K562 (cell line): Measurements from ENCODE around the gene PYGO2. TPM values are rescaled to one million over a fixed set of nuclear protein-coding genes. Genes with fewer than 3 reads are reported as not detected.

Source experiments
- ARNT ChIP-seq, 2 experiments: fragments of 450-650 bp; IDR thresholded peaks; 2 replicates each; pipeline ENCODE4 v1.6.1; 2016; ENCODE audit warnings: mild to moderate bottlenecking in 1 of 2
- CTCFL ChIP-seq: IDR thresholded peaks from 2 replicates; pipeline ENCODE4 v1.6.1; 2011; ENCODE audit warnings: borderline replicate concordance, low read depth, mild to moderate bottlenecking, moderate library complexity, low read length; ENCODE audit not compliant: insufficient read depth, poor library complexity, severe bottlenecking
- CUX1 ChIP-seq: fragments of 200-800 bp; sonication (Bioruptor generic); IDR thresholded peaks from 2 replicates; pipeline ENCODE4 v1.6.1; 2016; ENCODE audit warnings: missing genetic modification characterization, missing compliant biosample characterization
- EP400 ChIP-seq: fragments of 450-650 bp; IDR thresholded peaks from 2 replicates; pipeline ENCODE4 v1.6.1; 2017; ENCODE audit warnings: antibody characterized with exemption, mild to moderate bottlenecking, moderate library complexity
- ETV5 ChIP-seq: sonication (generic); formaldehyde crosslinking; IDR thresholded peaks from 2 replicates; pipeline ENCODE4 v1.4.0; 2020; ENCODE audit warnings: low read depth, mild to moderate bottlenecking, missing genetic modification reagents
- GTF2B ChIP-seq: IDR thresholded peaks from 2 replicates; pipeline ENCODE4 v1.6.1; 2011; ENCODE audit not compliant: insufficient read length; ENCODE audit errors: extremely low read depth
- GTF2F1 ChIP-seq: IDR thresholded peaks from 2 replicates; pipeline ENCODE4 v1.6.1; 2011; ENCODE audit warnings: low read depth, low read length, improper control_type of control experiment
- KDM2B ChIP-seq: fragments of 250-450 bp; sonication (Bioruptor Pico); IDR thresholded peaks from 2 replicates; pipeline ENCODE4 v1.8.0; 2021; ENCODE audit warnings: mild to moderate bottlenecking, moderate library complexity
- MAZ ChIP-seq, 2 experiments: fragments of 450-650 bp in 1 of 2; sonication (generic) in 1 of 2; formaldehyde crosslinking; IDR thresholded peaks in 1 of 2; conservative IDR thresholded peaks in 1 of 2; 2 replicates each; pipeline versions ENCODE4 v1.4.0 to v1.5.0; 2020; ENCODE audit warnings: mild to moderate bottlenecking in 1 of 2, missing genetic modification reagents in 1 of 2
- MEF2D ChIP-seq: conservative IDR thresholded peaks from 2 replicates; pipeline ENCODE4 v1.6.1; 2016; ENCODE audit warnings: low read depth, missing genetic modification characterization, missing compliant biosample characterization
- PREB ChIP-seq: sonication (generic); formaldehyde crosslinking; IDR thresholded peaks from 2 replicates; pipeline ENCODE4 v1.8.1; 2023; ENCODE audit warnings: mild to moderate bottlenecking, missing genetic modification reagents
- PYGO2 ChIP-seq: fragments of 450-650 bp; IDR thresholded peaks from 2 replicates; pipeline ENCODE4 v1.6.1; 2016; ENCODE audit warnings: mild to moderate bottlenecking, missing genetic modification characterization, moderate library complexity, missing compliant biosample characterization
- SOX6 ChIP-seq: fragments of 450-650 bp; IDR thresholded peaks from 2 replicates; pipeline ENCODE4 v1.6.1; 2014; ENCODE audit warnings: mild to moderate bottlenecking
- SP1 ChIP-seq: sonication (generic); formaldehyde crosslinking; IDR thresholded peaks from 2 replicates; pipeline ENCODE4 v1.8.1; 2022; ENCODE audit warnings: mild to moderate bottlenecking, missing genetic modification reagents
- ZNF696 ChIP-seq: fragments of 250-450 bp; sonication (Bioruptor Pico); conservative IDR thresholded peaks from 2 replicates; pipeline ENCODE4 v1.4.0; 2020; ENCODE audit warnings: mild to moderate bottlenecking, moderate library complexity
- ZNF830 ChIP-seq: fragments of 250-450 bp; sonication (Bioruptor Pico); IDR thresholded peaks from 2 replicates; pipeline ENCODE4 v1.5.0; 2021; ENCODE audit warnings: mild to moderate bottlenecking
- polyA plus RNA-seq, 8 experiments: library from polyadenylated mRNA; depleted of rRNA in 4 of 8; stranded (reverse) in 5 of 8; unstranded in 3 of 8; fragments of >200 nt; fragmentation: Nextera tagmentation in 2 of 8; fragmentation: Illumina TruSeq in 1 of 8; extraction: Ambion mirVana in 2 of 8; extraction: Trizol in 1 of 8; gene quantifications; 2 replicates each; pipeline versions ENCODE4 v1.2.1 to v1.2.3, GENCODE V29; 2011 to 2014; ENCODE audit warnings: inconsistent platforms in 1 of 8, missing spikeins in 1 of 8
- total RNA-seq, 7 experiments: library from RNA; depleted of rRNA in 6 of 7; stranded (reverse); fragments of >200 nt in 6 of 7; fragmentation: Illumina TruSeq in 2 of 7; extraction: Trizol in 2 of 7; gene quantifications; 2 replicates each; pipeline versions ENCODE4 v1.2.1 to v1.2.3, GENCODE V29; 2011 to 2021; ENCODE audit warnings: low replicate concordance in 1 of 7

The PYGO2 gene
- total and polyA plus RNA-seq, 9 of the 15 experiments (the other 6 are each of a cell fraction or from before 2014, with no cell fraction given), result 8.3 to 36.2 (median 18.2) TPM

GRCh38 chr1:154998818-154999570 is 37.4 kb upstream of the PYGO2 start (continued):
- TF ChIP-seq ARNT (IDR thresholded peaks at IDR 0.05) (0 out of 4 replicates have a peak, but pooled peaks of 1 of the 2 experiments have one; percentile 42), CUX1 (CRISPR knock-in tag) (no peak), GTF2F1 (0 out of 2 replicates have a peak, but pooled peaks have one; percentile 32), ZNF830 (no peak), ZNF696 (CRISPR knock-in tag) (no peak), ETV5 (CRISPR knock-in tag) (peak; percentile 44; the same call in 1 of the 2 replicates), KDM2B (0 out of 2 replicates have a peak, but pooled peaks have one; percentile 59), GTF2B (peak; percentile 33), PYGO2 (tag) (0 out of 2 replicates have a peak, but pooled peaks have one; percentile 26), MEF2D (tag) (peak; percentile 62; the same call in 1 of the 2 replicates), CTCFL (peak; percentile 39), EP400 (no peak), SP1 (peak; percentile 50; the same call in 1 of the 2 replicates), PREB (CRISPR knock-in tag) (no peak), MAZ (CRISPR knock-in tag; conservative IDR thresholded peaks at IDR 0.05 in 1 of 2, IDR thresholded peaks at IDR 0.05 in 1 of 2) (peak; percentile 50 to 55; a peak in 3 of 4 replicates), SOX6 (peak; percentile 33)
